K562 (cell line): Measurements from ENCODE around the gene NLRP7. TPM values are rescaled to one million over a fixed set of nuclear protein-coding genes. Genes with fewer than 3 reads are reported as not detected.
A peak's percentile ranks its signal among the peaks of the same experiment; 100 is the strongest.

ENCODE experiments used
- BRCA1 ChIP-seq, 2 experiments: fragments of 450-650 bp in 1 of 2; sonication (generic) in 1 of 2; formaldehyde crosslinking in 1 of 2; IDR thresholded peaks; 2 replicates each; pipeline versions ENCODE4 v1.5.0 to v1.6.1; 2017 to 2020; ENCODE audit warnings: mild to moderate bottlenecking in 1 of 2, missing genetic modification reagents in 1 of 2
- HDAC3 ChIP-seq: fragments of 450-650 bp; IDR thresholded peaks from 2 replicates; pipeline ENCODE4 v1.6.1; 2018; ENCODE audit warnings: borderline replicate concordance, mild to moderate bottlenecking, moderate library complexity; ENCODE audit not compliant: partially characterized antibody
- NCOA1 ChIP-seq: fragments of 450-650 bp; IDR thresholded peaks from 2 replicates; pipeline ENCODE4 v1.6.1; 2016; ENCODE audit warnings: low read depth
- NONO ChIP-seq, 2 experiments: fragments of 200-400 bp in 1 of 2; fragments of 450-650 bp in 1 of 2; formaldehyde crosslinking in 1 of 2; IDR thresholded peaks; 2 replicates each; pipeline ENCODE4 v1.6.1; 2017; ENCODE audit warnings: low read depth in 2 of 2, mild to moderate bottlenecking in 2 of 2, moderate library complexity in 2 of 2, low read length in 1 of 2
- SAFB2 ChIP-seq: fragments of 200-400 bp; formaldehyde crosslinking; IDR thresholded peaks from 2 replicates; pipeline ENCODE4 v1.6.1; 2018; ENCODE audit warnings: borderline replicate concordance, low read length, low read depth, moderate library complexity; ENCODE audit not compliant: severe bottlenecking
- SRSF1 ChIP-seq: fragments of 200-400 bp; formaldehyde crosslinking; IDR thresholded peaks from 2 replicates; pipeline ENCODE4 v1.6.1; 2017; ENCODE audit warnings: mild to moderate bottlenecking, low read depth, low read length, moderate library complexity
- STAT5A ChIP-seq: IDR thresholded peaks from 2 replicates; pipeline ENCODE4 v1.6.1; 2012; ENCODE audit warnings: low read length, inconsistent platforms, borderline replicate concordance
- TCF7 ChIP-seq: sonication (generic); IDR thresholded peaks from 2 replicates; pipeline ENCODE4 v1.6.1; 2016; ENCODE audit warnings: antibody characterized with exemption, borderline replicate concordance
- ZFP36 ChIP-seq: fragments of 150-350 bp; IDR thresholded peaks from 2 replicates; pipeline ENCODE4 v1.6.1; 2018; ENCODE audit warnings: low read length, low read depth; ENCODE audit not compliant: partially characterized antibody
- ZNF224 ChIP-seq: sonication (generic); formaldehyde crosslinking; IDR thresholded peaks from 2 replicates; pipeline ENCODE4 v1.8.0; 2022; ENCODE audit warnings: mild to moderate bottlenecking, missing genetic modification reagents
- ZNF561 ChIP-seq: fragments of 450-650 bp; formaldehyde crosslinking; conservative IDR thresholded peaks from 2 replicates; pipeline ENCODE4 v1.4.0; 2020; ENCODE audit warnings: mild to moderate bottlenecking, moderate library complexity
- ZNF584 ChIP-seq: fragments of 200-800 bp; sonication (Bioruptor generic); IDR thresholded peaks from 2 replicates; pipeline ENCODE4 v1.6.1; 2016; ENCODE audit warnings: low read depth, mild to moderate bottlenecking, missing genetic modification characterization, missing compliant biosample characterization
- ZNF699 ChIP-seq: fragments of 250-450 bp; sonication (Bioruptor Pico); IDR thresholded peaks from 2 replicates; pipeline ENCODE4 v1.8.0; 2021; ENCODE audit warnings: mild to moderate bottlenecking, moderate library complexity; ENCODE audit not compliant: insufficient replicate concordance
- ZNF785 ChIP-seq: fragments of 250-450 bp; sonication (Bioruptor Pico); IDR thresholded peaks from 2 replicates; pipeline ENCODE4 v1.4.0; 2020; ENCODE audit warnings: mild to moderate bottlenecking
- polyA plus RNA-seq, 8 experiments: library from polyadenylated mRNA; depleted of rRNA in 4 of 8; stranded (reverse) in 5 of 8; unstranded in 3 of 8; fragments of >200 nt; fragmentation: Nextera tagmentation in 2 of 8; fragmentation: Illumina TruSeq in 1 of 8; extraction: Ambion mirVana in 2 of 8; extraction: Trizol in 1 of 8; gene quantifications; 2 replicates each; pipeline versions ENCODE4 v1.2.1 to v1.2.3, GENCODE V29; 2011 to 2014; ENCODE audit warnings: inconsistent platforms in 1 of 8, missing spikeins in 1 of 8
- total RNA-seq, 7 experiments: library from RNA; depleted of rRNA in 6 of 7; stranded (reverse); fragments of >200 nt in 6 of 7; fragmentation: Illumina TruSeq in 2 of 7; extraction: Trizol in 2 of 7; gene quantifications; 2 replicates each; pipeline versions ENCODE4 v1.2.1 to v1.2.3, GENCODE V29; 2011 to 2021; ENCODE audit warnings: low replicate concordance in 1 of 7
- TF ChIP-seq, protein P1 (sequence below), 2 experiments: fragments of 450-650 bp in 1 of 2; sonication (generic) in 1 of 2; formaldehyde crosslinking; conservative IDR thresholded peaks; 2 replicates each; pipeline versions ENCODE4 v1.4.0 to v1.8.1; 2020 to 2022; ENCODE audit warnings: mild to moderate bottlenecking in 1 of 2, missing genetic modification reagents in 1 of 2
- TF ChIP-seq, protein P2 (sequence below): fragments of 200-800 bp; sonication (Bioruptor generic); IDR thresholded peaks from 2 replicates; pipeline ENCODE4 v1.6.1; 2017; ENCODE audit warnings: missing genetic modification characterization, missing compliant biosample characterization
- TF ChIP-seq, protein P3 (sequence below): fragments of 450-650 bp; IDR thresholded peaks from 2 replicates; pipeline ENCODE4 v1.6.1; 2017; ENCODE audit warnings: mild to moderate bottlenecking, moderate library complexity
- TF ChIP-seq, protein P4 (sequence below): fragments of 450-650 bp; formaldehyde crosslinking; IDR thresholded peaks from 2 replicates; pipeline ENCODE4 v1.4.0; 2022; ENCODE audit warnings: mild to moderate bottlenecking, moderate library complexity
- TF ChIP-seq, protein P5 (sequence below): fragments of 450-650 bp; formaldehyde crosslinking; IDR thresholded peaks from 2 replicates; pipeline ENCODE4 v1.4.0; 2022; ENCODE audit warnings: missing genetic modification characterization
- TF ChIP-seq, protein P6 (sequence below): fragments of 450-650 bp; IDR thresholded peaks from one replicate; pipeline ENCODE4 v1.6.1; 2018; ENCODE audit warnings: mild to moderate bottlenecking, moderate library complexity; ENCODE audit not compliant: partially characterized antibody

Gene NLRP7
- total and polyA plus RNA-seq, 9 of the 15 experiments (the other 6 are each of a cell fraction or from before 2014, with no cell fraction given) = 0.03 to 0.22 (median 0.09) TPM; not detected in 3

DNA sequence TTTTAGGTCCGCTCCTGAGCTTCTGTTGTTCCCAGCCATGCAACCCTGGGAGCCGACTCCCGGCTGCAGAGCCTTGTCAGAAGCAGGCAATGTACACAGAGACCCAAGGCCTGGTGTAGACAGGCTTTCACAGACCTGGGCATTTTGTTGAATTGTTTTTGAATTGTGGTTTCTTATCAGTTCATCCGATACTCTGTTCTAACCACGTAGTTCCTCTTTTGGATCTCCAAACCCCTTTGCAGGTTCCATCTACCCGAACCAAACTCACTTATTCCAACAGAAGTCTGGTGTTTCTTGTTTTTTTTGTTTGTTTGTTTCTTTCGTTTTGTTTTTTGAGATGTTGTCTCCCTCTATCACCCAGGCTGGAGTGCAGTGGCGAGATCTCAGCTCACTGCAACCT lies 12.5 kb upstream of the NLRP7 start (continued):
- TF ChIP-seq SAFB2 = no peak
- TF ChIP-seq, protein P1, sequence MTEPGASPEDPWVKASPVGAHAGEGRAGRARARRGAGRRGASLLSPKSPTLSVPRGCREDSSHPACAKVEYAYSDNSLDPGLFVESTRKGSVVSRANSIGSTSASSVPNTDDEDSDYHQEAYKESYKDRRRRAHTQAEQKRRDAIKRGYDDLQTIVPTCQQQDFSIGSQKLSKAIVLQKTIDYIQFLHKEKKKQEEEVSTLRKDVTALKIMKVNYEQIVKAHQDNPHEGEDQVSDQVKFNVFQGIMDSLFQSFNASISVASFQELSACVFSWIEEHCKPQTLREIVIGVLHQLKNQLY (CRISPR knock-in tag; conservative IDR thresholded peaks at IDR 0.05) = no peak
- TF ChIP-seq, protein P2, sequence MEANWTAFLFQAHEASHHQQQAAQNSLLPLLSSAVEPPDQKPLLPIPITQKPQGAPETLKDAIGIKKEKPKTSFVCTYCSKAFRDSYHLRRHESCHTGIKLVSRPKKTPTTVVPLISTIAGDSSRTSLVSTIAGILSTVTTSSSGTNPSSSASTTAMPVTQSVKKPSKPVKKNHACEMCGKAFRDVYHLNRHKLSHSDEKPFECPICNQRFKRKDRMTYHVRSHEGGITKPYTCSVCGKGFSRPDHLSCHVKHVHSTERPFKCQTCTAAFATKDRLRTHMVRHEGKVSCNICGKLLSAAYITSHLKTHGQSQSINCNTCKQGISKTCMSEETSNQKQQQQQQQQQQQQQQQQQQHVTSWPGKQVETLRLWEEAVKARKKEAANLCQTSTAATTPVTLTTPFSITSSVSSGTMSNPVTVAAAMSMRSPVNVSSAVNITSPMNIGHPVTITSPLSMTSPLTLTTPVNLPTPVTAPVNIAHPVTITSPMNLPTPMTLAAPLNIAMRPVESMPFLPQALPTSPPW (CRISPR knock-in tag) = 0 out of 2 replicates have a peak, but pooled peaks have one; percentile 34
- TF ChIP-seq TCF7 = no peak
- no peak for TF ChIP-seq SRSF1
- no peak for TF ChIP-seq ZNF785 (CRISPR knock-in tag)
- no peak for TF ChIP-seq ZFP36
- TF ChIP-seq, protein P3, sequence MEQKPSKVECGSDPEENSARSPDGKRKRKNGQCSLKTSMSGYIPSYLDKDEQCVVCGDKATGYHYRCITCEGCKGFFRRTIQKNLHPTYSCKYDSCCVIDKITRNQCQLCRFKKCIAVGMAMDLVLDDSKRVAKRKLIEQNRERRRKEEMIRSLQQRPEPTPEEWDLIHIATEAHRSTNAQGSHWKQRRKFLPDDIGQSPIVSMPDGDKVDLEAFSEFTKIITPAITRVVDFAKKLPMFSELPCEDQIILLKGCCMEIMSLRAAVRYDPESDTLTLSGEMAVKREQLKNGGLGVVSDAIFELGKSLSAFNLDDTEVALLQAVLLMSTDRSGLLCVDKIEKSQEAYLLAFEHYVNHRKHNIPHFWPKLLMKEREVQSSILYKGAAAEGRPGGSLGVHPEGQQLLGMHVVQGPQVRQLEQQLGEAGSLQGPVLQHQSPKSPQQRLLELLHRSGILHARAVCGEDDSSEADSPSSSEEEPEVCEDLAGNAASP = no peak
- TF ChIP-seq STAT5A = no peak
- TF ChIP-seq NONO (IDR thresholded peaks at IDR 0.05; ENCODE audit: low read depth in 2 of 2, low read length in 1 of 2) = no peak
- TF ChIP-seq ZNF584 (CRISPR knock-in tag) = no peak
- TF ChIP-seq, protein P4, sequence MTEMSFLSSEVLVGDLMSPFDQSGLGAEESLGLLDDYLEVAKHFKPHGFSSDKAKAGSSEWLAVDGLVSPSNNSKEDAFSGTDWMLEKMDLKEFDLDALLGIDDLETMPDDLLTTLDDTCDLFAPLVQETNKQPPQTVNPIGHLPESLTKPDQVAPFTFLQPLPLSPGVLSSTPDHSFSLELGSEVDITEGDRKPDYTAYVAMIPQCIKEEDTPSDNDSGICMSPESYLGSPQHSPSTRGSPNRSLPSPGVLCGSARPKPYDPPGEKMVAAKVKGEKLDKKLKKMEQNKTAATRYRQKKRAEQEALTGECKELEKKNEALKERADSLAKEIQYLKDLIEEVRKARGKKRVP = no peak
- TF ChIP-seq NCOA1 = no peak
- no peak for TF ChIP-seq ZNF561 (CRISPR knock-in tag)
- TF ChIP-seq, protein P5, sequence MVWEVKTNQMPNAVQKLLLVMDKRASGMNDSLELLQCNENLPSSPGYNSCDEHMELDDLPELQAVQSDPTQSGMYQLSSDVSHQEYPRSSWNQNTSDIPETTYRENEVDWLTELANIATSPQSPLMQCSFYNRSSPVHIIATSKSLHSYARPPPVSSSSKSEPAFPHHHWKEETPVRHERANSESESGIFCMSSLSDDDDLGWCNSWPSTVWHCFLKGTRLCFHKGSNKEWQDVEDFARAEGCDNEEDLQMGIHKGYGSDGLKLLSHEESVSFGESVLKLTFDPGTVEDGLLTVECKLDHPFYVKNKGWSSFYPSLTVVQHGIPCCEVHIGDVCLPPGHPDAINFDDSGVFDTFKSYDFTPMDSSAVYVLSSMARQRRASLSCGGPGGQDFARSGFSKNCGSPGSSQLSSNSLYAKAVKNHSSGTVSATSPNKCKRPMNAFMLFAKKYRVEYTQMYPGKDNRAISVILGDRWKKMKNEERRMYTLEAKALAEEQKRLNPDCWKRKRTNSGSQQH (CRISPR knock-in tag) = no peak
- TF ChIP-seq HDAC3 = peak; percentile 53
- no peak for TF ChIP-seq ZNF224 (CRISPR knock-in tag)
- TF ChIP-seq, protein P6, sequence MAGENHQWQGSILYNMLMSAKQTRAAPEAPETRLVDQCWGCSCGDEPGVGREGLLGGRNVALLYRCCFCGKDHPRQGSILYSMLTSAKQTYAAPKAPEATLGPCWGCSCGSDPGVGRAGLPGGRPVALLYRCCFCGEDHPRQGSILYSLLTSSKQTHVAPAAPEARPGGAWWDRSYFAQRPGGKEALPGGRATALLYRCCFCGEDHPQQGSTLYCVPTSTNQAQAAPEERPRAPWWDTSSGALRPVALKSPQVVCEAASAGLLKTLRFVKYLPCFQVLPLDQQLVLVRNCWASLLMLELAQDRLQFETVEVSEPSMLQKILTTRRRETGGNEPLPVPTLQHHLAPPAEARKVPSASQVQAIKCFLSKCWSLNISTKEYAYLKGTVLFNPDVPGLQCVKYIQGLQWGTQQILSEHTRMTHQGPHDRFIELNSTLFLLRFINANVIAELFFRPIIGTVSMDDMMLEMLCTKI = no peak
- TF ChIP-seq BRCA1 (IDR thresholded peaks at IDR 0.05) = no peak
- no peak for TF ChIP-seq BRCA1 (CRISPR knock-in tag; IDR thresholded peaks at IDR 0.05)
- TF ChIP-seq ZNF699 = no peak
